ENCODE measurements around the gene SIPA1L2. TPM values are rescaled to one million over a fixed set of nuclear protein-coding genes. Genes with fewer than 3 reads are reported as not detected.

The SIPA1L2 gene
- total and polyA plus RNA-seq, 2 experiments from 2014 or later = 1.1 to 5.9 TPM

DNA sequence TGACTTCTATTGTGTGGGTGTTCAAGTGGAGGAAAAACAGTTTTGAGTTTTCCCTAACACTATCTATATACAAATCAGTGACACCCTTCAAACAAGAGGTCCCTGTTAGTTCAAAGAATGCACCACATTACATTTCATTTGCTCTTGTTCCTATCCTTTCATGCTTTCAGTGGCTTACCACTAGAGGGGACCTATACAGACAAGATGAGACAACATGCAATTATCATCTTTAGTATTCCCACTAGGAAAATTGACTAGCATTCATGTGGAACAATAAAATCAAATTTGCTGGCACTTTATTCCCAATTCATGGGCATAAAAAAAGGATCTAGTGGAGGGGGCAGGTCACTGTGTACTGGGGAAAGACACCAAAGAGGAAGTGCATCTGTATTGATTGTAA, 13.3 kb upstream of the SIPA1L2 start:
- Histone ChIP-seq H2AFZ (no peak overlapping the region), H4K20me1 (ENCODE audit: insufficient read depth) (no peaks in the 10 kb centered on the region), H3K4me2 (ENCODE audit: unreplicated experiment) (no peak overlapping the region), H3K9me2 (ENCODE audit: insufficient read depth) (no peaks in the 10 kb centered on the region), H3K4me1 (ENCODE audit: insufficient read depth) (no peaks in the 10 kb centered on the region), H3K27me3 (replicated peaks; ENCODE audit: insufficient read depth) (no peaks in the 10 kb centered on the region), H3K27ac (no peak overlapping the region), H3K36me3 (ENCODE audit: low read depth) (no peaks in the 10 kb centered on the region), H3K4me3 (no peak overlapping the region), H3K9me3 (ENCODE audit: low read depth) (no peaks in the 10 kb centered on the region), H3F3A (ENCODE audit: insufficient read depth) (no peaks in the 10 kb centered on the region), H3K79me2 (ENCODE audit: insufficient read depth) (no peaks in the 10 kb centered on the region), H3K9ac (no peak overlapping the region)
- no peak for DNase-seq
- no peak for TF ChIP-seq EZH2 (IDR thresholded peaks at IDR 0.05; ENCODE audit: insufficient read depth, poor library complexity, severe bottlenecking)
- TF ChIP-seq EZH2phosphoT487 (IDR thresholded peaks at IDR 0.05; ENCODE audit: insufficient read depth, low read depth) = no peak
- in situ Hi-C loops (cut with MboI) = no loop called here

- H3K9me2 ChIP-seq (ENCODE audit: insufficient read depth) = no peaks in the 10 kb centered on the region
- no peak overlapping the region for H3K27ac ChIP-seq
- in situ Hi-C loops (cut with MboI) = no loop called here
- TF ChIP-seq EZH2 (IDR thresholded peaks at IDR 0.05; ENCODE audit: insufficient read depth, poor library complexity, severe bottlenecking) (no peak), EZH2phosphoT487 (IDR thresholded peaks at IDR 0.05; ENCODE audit: insufficient read depth, low read depth) (no peak)
- H3F3A ChIP-seq (ENCODE audit: insufficient read depth) = no peaks in the 10 kb centered on the region
- H3K79me2 ChIP-seq (ENCODE audit: insufficient read depth) = no peaks in the 10 kb centered on the region
- DNase-seq = no peak
- H3K4me1 ChIP-seq (ENCODE audit: insufficient read depth) = no peaks in the 10 kb centered on the region
- whole genome bisulfite sequencing, 2 experiments (ENCODE audit: low coverage in 1 of 2, low lambda C conversion rate in 2 of 2, missing lambda C conversion rate in 2 of 2) = 92 to 96% methylated on average over 6 of the region's 6 CpGs
- H3K9ac ChIP-seq = no peak overlapping the region
- H2AFZ ChIP-seq = no peak overlapping the region
- no peaks in the 10 kb centered on the region; the same call in 1 of the 2 replicates for H3K27me3 ChIP-seq (replicated peaks; ENCODE audit: insufficient read depth)
- no peaks in the 10 kb centered on the region for H3K36me3 ChIP-seq (ENCODE audit: low read depth)
- H3K9me3 ChIP-seq (ENCODE audit: low read depth) = no peaks in the 10 kb centered on the region
- no peak overlapping the region for H3K4me3 ChIP-seq
- no peak overlapping the region for H3K4me2 ChIP-seq (ENCODE audit: unreplicated experiment)
- H4K20me1 ChIP-seq (ENCODE audit: insufficient read depth) = no peaks in the 10 kb centered on the region
These were observed 11.6 kb upstream of the SIPA1L2 start for GRCh38 chr1:232641507-232641906.

DNA sequence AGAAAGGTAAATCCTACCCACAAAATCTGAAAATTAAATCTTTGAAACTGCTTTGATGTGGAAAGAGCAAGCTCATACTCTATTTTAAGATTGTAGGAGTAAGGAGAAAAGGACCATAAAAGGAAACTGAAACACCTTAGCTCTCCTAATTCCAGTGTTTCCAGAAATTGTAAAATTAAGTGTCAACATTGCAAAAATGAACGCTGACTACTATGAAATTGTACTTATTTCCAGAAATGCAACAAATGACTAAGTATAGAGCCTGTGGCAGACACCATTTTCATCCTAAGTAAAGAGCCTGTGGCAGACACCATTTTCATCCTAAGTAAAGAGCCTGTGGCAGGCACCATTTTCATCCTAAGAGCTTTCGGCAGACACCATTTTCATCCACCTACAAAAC, 6.9 kb upstream of the SIPA1L2 start:
- Histone ChIP-seq H3K9ac (no peak overlapping the region), H3K9me2 (ENCODE audit: insufficient read depth) (no peaks in the 10 kb centered on the region), H3K27ac (no peak overlapping the region), H2AFZ (no peak overlapping the region), H3K4me3 (no peak overlapping the region), H3K79me2 (ENCODE audit: insufficient read depth) (no peaks in the 10 kb centered on the region), H3K36me3 (ENCODE audit: low read depth) (no peaks in the 10 kb centered on the region), H3K27me3 (replicated peaks; ENCODE audit: insufficient read depth) (no peaks in the 10 kb centered on the region; the same call in 1 of the 2 replicates), H4K20me1 (ENCODE audit: insufficient read depth) (no peaks in the 10 kb centered on the region), H3F3A (ENCODE audit: insufficient read depth) (no peaks in the 10 kb centered on the region), H3K4me2 (ENCODE audit: unreplicated experiment) (no peak overlapping the region), H3K4me1 (ENCODE audit: insufficient read depth) (no peaks in the 10 kb centered on the region), H3K9me3 (ENCODE audit: low read depth) (no peaks in the 10 kb centered on the region)
- 93 to 97% methylated on average over 2 of the region's 2 CpGs for WGBS, 2 experiments (ENCODE audit: low coverage in 1 of 2, low lambda C conversion rate in 2 of 2, missing lambda C conversion rate in 2 of 2)
- in situ Hi-C loops (cut with MboI) = loop anchor here (10.0 kb wide), 2 partner anchors 318 to 598 kb away; partner anchors contain the start of gene NTPCR
- DNase-seq = no peak
- TF ChIP-seq EZH2phosphoT487 (IDR thresholded peaks at IDR 0.05; ENCODE audit: insufficient read depth, low read depth) = no peak
- no peak for TF ChIP-seq EZH2 (IDR thresholded peaks at IDR 0.05; ENCODE audit: insufficient read depth, poor library complexity, severe bottlenecking)

DNA sequence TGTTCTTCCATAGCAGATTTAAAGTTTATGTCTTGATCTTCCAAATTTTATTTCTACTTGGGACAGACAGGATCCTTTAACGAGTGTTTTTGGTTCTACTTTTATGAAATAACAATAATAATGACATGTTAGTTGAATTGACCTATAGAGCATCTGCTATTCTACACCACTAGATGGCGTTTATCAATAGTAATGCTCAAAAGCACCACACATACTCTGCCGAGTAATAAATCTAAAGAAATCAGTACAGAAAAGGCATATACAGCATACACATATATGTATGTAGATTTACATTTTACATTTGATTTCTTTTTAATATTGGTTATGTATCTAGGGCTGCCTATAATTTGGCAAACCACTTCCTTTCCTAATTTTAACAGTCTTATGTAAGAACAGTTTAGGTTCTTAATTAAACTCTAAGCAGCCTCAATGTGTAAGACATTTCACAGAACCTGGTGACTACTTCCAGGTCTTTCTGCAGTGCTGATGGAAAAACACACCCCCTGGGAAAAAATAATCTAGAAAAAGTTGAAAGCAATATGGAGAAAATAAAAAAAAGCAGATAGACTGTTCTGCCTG, 5.9 kb upstream of the SIPA1L2 start:
- WGBS, 2 experiments (ENCODE audit: low coverage in 1 of 2, low lambda C conversion rate in 2 of 2, missing lambda C conversion rate in 2 of 2) = 1% methylated on average over 3 of the region's 3 CpGs
- no peaks in the 10 kb centered on the region for H3K9me3 ChIP-seq (ENCODE audit: low read depth)
- no peak overlapping the region for H3K4me3 ChIP-seq
- no peak for TF ChIP-seq EZH2phosphoT487 (IDR thresholded peaks at IDR 0.05; ENCODE audit: insufficient read depth, low read depth)
- no peak for TF ChIP-seq EZH2 (IDR thresholded peaks at IDR 0.05; ENCODE audit: insufficient read depth, poor library complexity, severe bottlenecking)
- 0 out of 2 replicates have a peak, but pooled peaks cover 1% of the 10 kb centered on the region for H3K4me1 ChIP-seq (ENCODE audit: insufficient read depth)
- peak; percentile 83 for DNase-seq
- H3K9me2 ChIP-seq (ENCODE audit: insufficient read depth) = no peaks in the 10 kb centered on the region
- no peaks in the 10 kb centered on the region for H3K36me3 ChIP-seq (ENCODE audit: low read depth)
- H3K27me3 ChIP-seq (replicated peaks; ENCODE audit: insufficient read depth) = no peaks in the 10 kb centered on the region; the same call in 1 of the 2 replicates
- H3K4me2 ChIP-seq (ENCODE audit: unreplicated experiment) = no peak overlapping the region
- no peak overlapping the region for H3K9ac ChIP-seq
- H3K27ac ChIP-seq = no peak overlapping the region
- in situ Hi-C loops (cut with MboI) = loop anchor here (10.0 kb wide), 2 partner anchors 319 to 599 kb away; partner anchors contain the start of gene NTPCR
- H4K20me1 ChIP-seq (ENCODE audit: insufficient read depth) = no peaks in the 10 kb centered on the region
- H3K79me2 ChIP-seq (ENCODE audit: insufficient read depth) = no peaks in the 10 kb centered on the region
- H2AFZ ChIP-seq = no peak overlapping the region
- no peaks in the 10 kb centered on the region for H3F3A ChIP-seq (ENCODE audit: insufficient read depth)

Data from GM23248 (cell line).